NT2/D1 (cell line): ENCODE results near the gene CITED4.

Experiments
- YY1 ChIP-seq: IDR thresholded peaks from 2 replicates; pipeline ENCODE4 v1.6.1; 2011; ENCODE audit not compliant: insufficient read length, insufficient read depth
- ZNF274 ChIP-seq: IDR thresholded peaks from 2 replicates; pipeline ENCODE4 v1.6.1; 2011; ENCODE audit warnings: mild to moderate bottlenecking, low read depth, low read length

GRCh38 chr1:40898431-40898901, 36.3 kb upstream of the CITED4 start:
- TF ChIP-seq YY1 (no peak), ZNF274 (no peak)
